HG02884 (cell line): Measurements from ENCODE around the gene CATSPER3.

Experiments
- ATAC-seq: cut with Tn5 transposase; IDR thresholded peaks from one replicate; pipeline ENCODE4 v1.9.1; 2021; ENCODE audit warnings: mild to moderate bottlenecking, moderate library complexity; ENCODE audit not compliant: unreplicated experiment

The CATSPER3 gene

DNA sequence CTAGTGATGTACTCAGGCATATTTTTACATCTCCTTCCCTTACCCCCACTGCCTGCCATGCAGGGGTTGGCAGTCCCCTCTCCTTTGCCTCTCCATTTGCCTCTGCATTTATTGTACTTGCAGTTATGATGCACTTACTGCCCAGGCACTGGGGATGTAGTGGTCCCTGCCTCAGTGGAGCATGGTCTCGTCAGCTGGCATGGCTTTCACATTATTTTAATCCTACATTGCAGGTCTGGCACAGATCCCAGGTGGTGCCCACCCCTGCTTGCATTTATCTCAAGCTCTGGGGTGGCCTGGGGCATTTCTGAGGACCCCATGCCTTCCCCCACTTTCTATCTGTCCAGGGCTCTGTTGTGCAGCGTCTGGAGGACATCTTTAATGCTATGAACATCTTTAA is 89.5 kb downstream of the CATSPER3 start:
- ATAC-seq = no peak

DNA sequence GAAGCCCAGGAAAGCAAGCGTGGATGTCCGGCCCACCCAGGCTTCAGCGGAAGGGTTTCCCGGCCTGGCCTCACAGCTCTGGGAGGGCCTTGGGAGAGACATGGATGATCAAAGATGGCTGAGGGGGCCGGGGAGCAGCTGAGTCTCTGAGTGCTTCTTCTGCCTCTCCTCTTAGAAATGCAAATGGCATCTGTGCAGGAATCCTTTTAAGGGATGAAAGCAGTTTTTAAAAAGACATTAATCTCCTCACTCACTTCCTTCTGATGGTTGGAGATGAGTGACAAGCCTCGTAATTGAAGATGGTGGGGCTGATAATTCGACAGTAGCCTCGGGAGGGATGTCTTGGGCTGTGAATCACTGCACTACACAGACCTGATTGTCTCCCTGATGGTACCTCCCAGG is 90.6 kb downstream of the CATSPER3 start:
- no peak for ATAC-seq

DNA sequence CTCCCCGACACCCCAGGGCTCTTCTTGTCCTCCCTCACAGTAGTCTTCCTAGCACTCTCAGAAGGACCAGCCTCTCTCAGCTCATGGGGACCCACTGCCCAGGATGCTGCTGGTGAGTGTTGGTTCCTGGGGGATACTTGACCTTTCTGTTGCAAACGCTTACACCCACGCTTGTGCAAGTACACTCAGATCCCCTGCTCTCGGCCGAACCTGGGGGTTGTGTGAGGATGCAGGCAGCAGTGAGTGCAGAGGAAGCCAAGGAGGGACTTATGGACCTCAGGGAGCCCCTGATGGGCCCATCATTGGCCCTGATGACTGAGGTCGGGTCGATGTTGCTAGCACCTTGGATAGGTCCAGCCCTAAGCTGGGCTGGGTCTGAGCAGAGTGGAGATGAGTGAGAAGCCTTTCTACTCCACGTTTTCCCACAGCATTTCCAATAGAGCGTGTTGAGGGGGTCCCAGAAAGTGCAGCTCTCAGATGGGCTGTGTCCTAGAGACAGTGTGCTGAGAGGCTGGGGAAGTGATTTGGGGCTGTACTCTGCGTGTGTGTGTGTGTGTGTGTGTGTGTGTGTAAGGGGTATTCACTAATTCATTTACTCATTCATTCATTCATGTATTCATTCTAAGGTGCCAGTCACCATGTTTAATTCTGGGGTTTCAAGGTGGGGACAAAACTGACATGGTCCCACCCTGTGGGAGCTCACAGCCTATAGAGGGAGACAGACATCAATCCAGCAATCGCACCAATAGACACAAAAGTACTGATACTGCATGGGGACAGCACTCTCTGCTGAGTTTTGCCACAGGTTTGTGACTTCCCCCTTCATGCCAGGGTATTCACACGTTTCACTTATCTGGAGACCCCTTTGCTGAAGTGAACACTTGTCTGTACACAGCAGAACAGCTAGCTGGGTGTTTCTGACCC is 91.6 kb downstream of the CATSPER3 start:
- no peak for ATAC-seq

DNA sequence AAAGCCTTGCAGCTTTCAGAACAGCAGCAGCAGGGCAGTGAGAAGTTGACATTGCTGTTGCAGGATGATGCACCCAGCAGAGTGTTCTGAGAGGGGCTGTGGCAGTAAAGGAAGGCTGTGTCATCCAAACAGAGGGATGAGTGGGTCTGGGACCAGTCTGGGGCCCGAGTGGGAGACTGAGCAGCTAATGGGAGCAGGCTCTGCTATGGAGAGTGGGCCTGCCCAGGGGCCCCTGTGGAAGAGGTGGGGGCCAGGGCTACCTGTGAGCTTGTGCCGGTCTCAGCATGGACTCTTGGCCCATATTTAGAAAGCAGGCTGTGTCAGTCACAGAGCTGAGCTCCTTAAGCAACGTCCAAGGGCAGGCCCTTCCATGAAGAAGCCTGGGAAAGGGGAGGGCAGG is 92.3 kb downstream of the CATSPER3 start:
- ATAC-seq = no peak

DNA sequence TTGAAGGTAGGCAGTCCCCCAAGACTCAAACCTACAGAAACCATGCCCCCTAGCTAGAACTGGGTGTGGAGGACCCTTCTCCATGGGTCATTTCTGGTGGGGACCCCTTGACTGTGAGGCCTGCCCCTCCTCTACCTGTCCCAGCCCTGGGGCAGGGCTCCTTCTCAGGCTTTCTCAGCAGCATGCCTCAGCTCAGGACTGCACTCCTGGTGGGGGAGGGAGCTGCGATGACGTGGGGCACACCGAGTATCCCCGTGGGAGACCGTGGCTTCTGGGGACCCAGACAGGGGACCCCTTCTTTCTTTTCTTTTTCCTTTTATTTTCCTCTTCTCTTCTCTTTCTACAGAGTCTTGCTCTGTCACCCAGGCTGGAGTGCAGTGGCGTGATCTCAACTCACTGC is 93.3 kb downstream of the CATSPER3 start:
- no peak for ATAC-seq
